ENCODE data around the gene MFSD6.
"Not testable (repeated sequence)": the region's sequence is repeated elsewhere in the genome, so short reads cannot be mapped to it uniquely, and the experiment has no call there.

The MFSD6 gene

GRCh38 chr2:190499273-190499672 is 91.1 kb downstream of the MFSD6 start:
- DNase-seq (ENCODE audit: low spot score) = no peak

- DNase-seq (ENCODE audit: low spot score) = no peak
Observed at GRCh38 chr2:190500054-190500502, 91.9 kb downstream of the MFSD6 start.

- no peak for DNase-seq (ENCODE audit: low spot score)
Observed at GRCh38 chr2:190501231-190501630, 93.1 kb downstream of the MFSD6 start.

DNA sequence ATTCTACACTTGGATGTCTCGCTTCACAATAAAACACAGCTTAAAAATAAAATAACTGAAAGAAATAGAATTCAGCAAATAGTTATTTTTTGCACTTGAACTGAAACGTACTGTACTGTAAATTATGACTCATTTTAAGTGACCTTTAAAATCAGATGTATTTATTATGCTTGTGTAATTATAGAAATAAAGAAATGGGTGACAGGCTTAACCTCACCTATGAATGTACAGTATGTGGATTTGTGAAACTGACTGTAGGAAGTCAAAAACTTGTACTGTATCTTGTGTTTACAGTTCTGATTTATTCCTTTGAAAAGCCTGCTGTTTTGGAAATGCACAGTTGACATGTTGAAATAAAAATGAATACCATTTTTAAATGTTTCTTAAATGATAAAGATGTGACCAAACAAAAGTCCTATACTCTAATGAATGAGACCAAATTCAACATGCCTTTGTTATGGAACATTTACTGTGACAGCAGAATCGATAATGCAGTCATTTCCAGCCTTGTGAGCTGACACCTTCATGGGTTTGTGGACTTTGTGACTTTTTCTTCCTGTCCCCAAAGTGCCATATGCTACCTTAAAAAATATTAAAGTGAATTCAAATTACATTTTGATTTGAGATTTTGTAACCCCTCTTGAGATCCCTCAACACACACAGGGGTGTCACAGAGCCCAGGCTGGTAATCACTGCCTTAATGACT is 93.7 kb downstream of the MFSD6 start:
- no peak for DNase-seq (ENCODE audit: low spot score)

GRCh38 chr2:190503088-190503487 is 94.9 kb downstream of the MFSD6 start:
- DNase-seq (ENCODE audit: low spot score) = no peak

DNA sequence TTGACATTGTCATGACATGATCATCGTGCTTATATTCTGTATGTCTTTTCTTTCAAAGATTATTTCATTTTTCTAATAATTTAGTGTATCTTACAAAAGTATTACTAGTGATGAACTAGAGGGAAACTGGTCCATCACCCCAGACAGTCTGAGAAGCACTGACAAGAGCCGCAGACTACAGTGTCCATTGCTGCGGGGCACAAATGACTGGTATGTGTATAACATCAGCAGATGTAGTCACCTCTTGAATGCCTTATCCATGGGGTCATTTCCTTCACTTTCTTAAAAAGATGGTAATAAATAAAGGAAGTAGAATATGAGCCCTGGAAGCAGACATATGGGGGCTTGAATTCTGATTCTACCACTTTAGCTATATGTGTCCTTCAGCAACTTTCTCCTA is 96.8 kb downstream of the MFSD6 start:
- no peak for DNase-seq (ENCODE audit: low spot score)

DNA sequence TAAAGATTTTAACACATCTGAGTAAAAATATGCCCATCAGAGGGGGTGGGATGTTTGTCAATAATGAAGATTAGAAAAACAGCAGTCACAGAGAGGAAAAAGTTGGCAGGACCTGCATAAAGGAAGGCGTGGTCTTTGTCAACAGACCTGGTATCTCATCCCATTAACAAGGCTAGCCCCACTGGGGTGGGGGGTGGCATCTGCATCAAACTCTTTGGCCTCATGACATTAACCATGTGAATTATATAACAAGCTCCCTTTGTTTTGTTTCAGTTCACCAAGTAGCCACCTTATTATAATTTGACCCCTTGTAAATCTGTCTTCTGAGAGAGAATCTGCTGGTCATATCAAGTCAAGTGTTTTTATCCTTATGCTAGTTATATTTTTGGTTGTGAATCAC is 97.5 kb downstream of the MFSD6 start:
- no peak for DNase-seq (ENCODE audit: low spot score)

GRCh38 chr2:190506666-190507065 is 98.5 kb downstream of the MFSD6 start:
- DNase-seq (ENCODE audit: low spot score) = no peak

GRCh38 chr2:190507135-190507534 is 99.0 kb downstream of the MFSD6 start:
- no peak for DNase-seq (ENCODE audit: low spot score)

DNA sequence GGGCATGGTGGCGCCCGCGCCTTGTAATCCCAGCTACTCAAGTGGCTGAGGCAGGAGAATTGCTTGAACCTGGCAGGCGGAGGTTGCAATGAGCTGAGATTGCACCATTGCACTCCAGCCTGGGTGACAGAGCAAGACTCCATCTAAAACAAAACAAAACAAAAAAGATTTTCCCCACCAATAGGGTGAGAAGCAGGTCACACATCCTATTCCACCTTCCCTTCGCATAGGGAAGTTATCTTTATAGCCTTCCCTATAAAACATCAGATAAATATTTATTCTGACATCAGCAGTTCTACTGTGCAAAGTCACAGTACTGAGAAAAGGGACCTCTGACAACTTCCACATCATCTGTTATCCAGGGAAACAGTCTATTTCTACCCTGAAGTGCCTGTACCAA is 101.7 kb downstream of the MFSD6 start:
- not testable (repeated sequence) for DNase-seq (ENCODE audit: low spot score)

DNA sequence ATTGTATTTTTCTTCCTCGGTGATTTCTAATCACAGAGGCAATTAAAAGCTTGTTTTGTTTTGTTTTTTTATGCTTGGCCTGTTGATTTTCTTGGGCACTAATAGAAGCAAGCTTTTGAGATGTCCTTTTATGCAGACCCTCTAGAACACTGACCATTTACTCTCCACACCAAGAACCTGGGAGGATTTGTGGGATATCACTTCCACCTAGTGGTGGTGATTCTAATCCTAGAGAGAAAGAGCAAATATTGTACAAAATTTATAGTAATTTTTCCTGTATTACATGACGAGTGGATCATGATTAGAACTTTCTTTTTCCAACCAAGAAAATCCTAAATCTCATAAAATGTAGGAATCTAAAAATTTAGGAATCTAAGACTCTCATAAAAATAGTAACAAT is 102.9 kb downstream of the MFSD6 start:
- peak; percentile 55 for DNase-seq (ENCODE audit: low spot score)

DNA sequence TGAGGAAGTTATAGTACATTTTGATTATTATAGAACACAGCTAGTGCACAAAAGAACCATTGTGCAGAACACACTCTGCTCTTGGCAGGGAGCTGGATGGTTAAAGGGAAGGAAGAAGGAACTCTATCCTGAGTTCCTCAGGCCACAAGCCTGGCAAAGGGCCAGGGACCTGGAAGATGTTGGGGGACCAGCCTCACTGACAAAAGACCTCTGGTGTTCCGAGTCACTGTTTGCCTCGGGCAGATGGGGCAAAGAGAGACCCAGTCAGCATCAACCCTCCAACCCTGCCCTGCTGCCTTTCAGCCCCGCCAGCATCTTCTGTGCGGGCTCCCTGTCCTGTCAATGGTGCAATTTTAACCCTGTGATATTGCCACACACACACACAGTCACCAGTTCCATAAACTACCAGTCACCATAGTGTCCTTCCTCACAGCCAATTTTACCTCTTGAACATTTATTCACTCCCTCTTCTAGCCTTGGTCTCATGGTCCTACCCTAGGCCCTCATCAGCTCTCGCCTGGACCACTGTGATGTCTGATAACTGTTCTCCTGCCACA is 104.5 kb downstream of the MFSD6 start:
- DNase-seq (ENCODE audit: low spot score) = no peak

- DNase-seq (ENCODE audit: low spot score) = no peak
Observed at GRCh38 chr2:190513877-190514276, 105.7 kb downstream of the MFSD6 start.

DNA sequence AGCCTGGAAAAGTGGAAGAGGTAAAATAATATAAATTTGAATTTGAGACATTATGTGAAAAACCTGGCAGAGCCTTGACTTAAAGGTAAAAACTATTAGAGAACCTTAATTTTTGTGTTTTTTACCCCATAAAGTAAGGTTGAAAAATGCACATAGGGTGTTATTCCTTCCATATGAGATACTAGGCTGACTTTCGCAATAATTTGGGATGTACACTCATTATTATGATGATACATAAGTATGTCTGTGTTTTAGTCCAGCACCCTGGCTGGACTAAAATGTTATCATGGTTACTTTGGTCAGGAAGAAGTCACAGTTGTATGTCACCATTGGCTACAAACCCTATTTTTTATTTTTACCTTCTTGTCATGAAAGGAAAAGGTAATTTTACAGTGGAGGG is 106.5 kb downstream of the MFSD6 start:
- no peak for DNase-seq (ENCODE audit: low spot score)

GRCh38 chr2:190515687-190516086 is 107.5 kb downstream of the MFSD6 start:
- DNase-seq (ENCODE audit: low spot score) = no peak

DNA sequence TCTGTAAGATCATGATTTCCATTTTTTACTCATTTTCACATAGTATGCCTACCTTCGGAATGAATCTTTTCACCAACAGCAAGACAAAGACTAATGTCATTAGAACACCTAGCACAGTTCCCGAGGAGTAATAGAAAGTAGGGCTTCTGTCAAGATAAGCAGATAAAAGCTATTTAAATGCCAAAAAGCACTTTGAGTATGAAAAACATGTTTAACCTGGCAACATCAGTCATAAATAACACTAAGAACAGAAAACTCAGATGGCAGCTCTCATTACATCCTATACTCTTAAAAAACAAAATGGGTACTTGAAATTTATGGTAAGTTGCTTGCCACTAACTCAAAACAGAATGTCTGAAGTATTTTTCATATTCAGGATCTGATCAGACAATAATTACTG is 109.3 kb downstream of the MFSD6 start:
- DNase-seq (ENCODE audit: low spot score) = peak; percentile 57

DNA sequence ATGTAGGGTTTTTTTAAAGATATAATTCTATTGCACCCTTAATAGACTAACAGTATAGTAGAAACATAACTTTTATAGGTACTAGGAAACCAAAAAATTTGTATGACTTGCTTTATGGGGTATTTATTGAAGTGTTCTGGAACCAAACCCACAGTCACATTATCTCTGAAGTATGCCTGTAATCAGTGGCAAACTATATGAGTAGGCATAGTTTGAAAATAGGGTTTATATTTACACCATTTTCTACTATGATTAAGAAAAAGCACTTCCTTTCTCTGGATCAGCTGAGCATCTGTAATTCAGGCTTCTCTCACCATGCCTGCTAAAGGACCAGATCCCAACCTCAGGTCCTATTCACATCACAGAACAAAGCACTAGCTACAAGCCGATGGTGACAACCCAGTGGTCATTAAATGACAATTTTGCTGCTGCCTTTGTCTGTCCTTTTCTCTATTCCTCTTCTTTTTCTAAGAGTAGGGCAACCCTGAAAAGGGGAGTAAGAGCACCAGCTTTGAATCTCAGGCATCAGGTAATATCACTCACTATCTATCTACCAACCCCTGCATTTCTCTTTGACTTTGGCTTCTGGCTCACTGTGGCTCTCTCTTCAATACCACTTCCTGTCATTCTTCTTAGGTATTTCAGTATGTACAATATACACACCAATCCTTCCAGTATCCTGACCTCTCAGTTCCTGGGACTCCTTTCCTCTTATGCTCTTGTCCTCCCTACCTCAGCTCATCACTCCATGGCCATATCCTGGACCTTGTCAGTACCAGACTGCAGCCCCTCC is 112.0 kb downstream of the MFSD6 start:
- no peak for DNase-seq (ENCODE audit: low spot score)

- no peak for DNase-seq (ENCODE audit: low spot score)
Observed at GRCh38 chr2:190524928-190525327, 116.8 kb downstream of the MFSD6 start.

GRCh38 chr2:190526105-190526750 is 118.1 kb downstream of the MFSD6 start:
- no peak for DNase-seq (ENCODE audit: low spot score)

DNA sequence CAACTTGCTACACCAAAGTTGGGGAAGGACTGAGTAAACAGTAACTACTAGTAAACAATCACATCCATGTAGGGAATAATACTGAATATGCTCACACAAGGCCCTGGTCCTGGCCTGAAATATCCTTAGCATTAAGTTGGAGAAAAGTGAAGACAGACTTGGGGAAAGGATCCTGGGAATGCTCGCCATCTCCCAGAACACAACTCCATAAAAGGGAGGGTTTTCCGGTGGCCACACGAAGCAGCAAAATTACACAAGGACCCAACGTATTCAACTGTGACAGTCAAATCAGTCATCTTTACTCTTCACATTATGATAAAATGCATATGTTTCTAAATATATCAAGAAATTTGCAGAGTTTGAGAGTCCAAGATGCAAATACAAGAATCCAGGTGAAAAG is 119.1 kb downstream of the MFSD6 start:
- DNase-seq (ENCODE audit: low spot score) = no peak

DNA sequence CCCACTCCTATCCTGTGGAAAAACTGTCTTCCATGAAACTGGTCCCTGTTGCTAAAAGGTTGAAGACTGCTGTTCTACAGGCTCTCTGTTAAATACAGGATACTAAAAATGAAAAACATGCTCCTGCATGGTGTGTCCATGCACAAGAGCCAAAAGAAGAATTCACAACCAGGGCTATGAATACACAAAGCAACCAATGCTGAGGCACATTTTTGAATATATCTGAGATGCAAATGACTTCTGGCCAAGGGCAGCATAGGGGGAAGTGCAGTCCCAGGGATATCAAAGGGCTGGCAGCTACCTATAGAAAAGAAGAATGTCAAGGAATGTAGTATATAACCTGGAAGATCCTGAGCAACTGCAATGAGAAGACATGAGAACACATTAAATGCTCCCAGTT is 119.8 kb downstream of the MFSD6 start:
- no peak for DNase-seq (ENCODE audit: low spot score)

GRCh38 chr2:190528521-190529001 is 120.4 kb downstream of the MFSD6 start:
- no peak for DNase-seq (ENCODE audit: low spot score)
